Body of pancreas (tissue), 4 donors: Measurements from ENCODE around the gene GPBP1L1. TPM values are rescaled to one million over a fixed set of nuclear protein-coding genes. Genes with fewer than 3 reads are reported as not detected.

Experiments
- ATAC-seq: fragments of 150-250 bp; one replicate; pipeline ENCODE4 v1.9.1; 2016
- DNase-seq, 4 donors: peaks; one replicate each; pipeline ENCODE4 v3.0.0-alpha.2; 2019
- H3K27ac ChIP-seq, 4 donors: fragments of 200-600 bp; sonication (generic); 1 replicate in 3 of 4; 2 replicates in 1 of 4; pipeline versions ENCODE4 v1.5.1 to v1.6.1; 2016 to 2019; ENCODE audit warnings: mild to moderate bottlenecking in 1 of 4, mixed read lengths in 1 of 4, moderate library complexity in 1 of 4
- H3K27me3 ChIP-seq, 2 donors: fragments of 200-600 bp; sonication (generic); one replicate each; pipeline ENCODE4 v1.6.0; 2016; ENCODE audit warnings: mild to moderate bottlenecking in 1 of 2
- H3K36me3 ChIP-seq, 2 donors: fragments of 200-600 bp; sonication (generic); replicated peaks in 1 of 2; 2 replicates each; pipeline ENCODE4 v1.5.1; 2016; ENCODE audit warnings: low read depth in 2 of 2; ENCODE audit not compliant: insufficient read depth in 1 of 2
- H3K4me1 ChIP-seq: fragments of 200-600 bp; sonication (generic); one replicate; pipeline ENCODE4 v1.6.0; 2016
- H3K4me3 ChIP-seq, 2 donors: fragments of 200-600 bp; sonication (generic); 1 replicate in 1 of 2; 2 replicates in 1 of 2; pipeline ENCODE4 v1.5.1; 2016 to 2019
- H3K9me3 ChIP-seq, 3 donors: fragments of 200-600 bp; sonication (generic); 1 replicate in 2 of 3; 2 replicates in 1 of 3; pipeline ENCODE4 v1.5.1; 2016
- POLR2A ChIP-seq, 3 donors: fragments of 450-650 bp; IDR thresholded peaks; one replicate each; pipeline ENCODE4 v1.6.1; 2016; ENCODE audit warnings: antibody characterized with exemption in 3 of 3, mild to moderate bottlenecking in 2 of 3
- WGBS, 2 donors: methylation state at CpG; one replicate each; pipeline ENCODE4 v1.1.5; 2017; 5-methylcytosine and 5-hydroxymethylcytosine counted together
- intact Hi-C: fragments of 100-400 bp; cut with DNase I; formaldehyde crosslinking; loops from one replicate; pipeline ENCODE4 v1.15.1; 2023
- total RNA-seq, 2 donors: library from RNA; depleted of rRNA; stranded (reverse); fragments of >200 nt; gene quantifications; one replicate each; pipeline ENCODE4 v1.1.0, GENCODE V29; 2016
- TF ChIP-seq, protein P1 (sequence below), 7 experiments: fragments of 450-650 bp in 4 of 7; fragments of 200-600 bp in 3 of 7; sonication (generic) in 3 of 7; IDR thresholded peaks; one replicate each; pipeline ENCODE4 v1.5.1; 2016 to 2019; ENCODE audit warnings: antibody characterized with exemption in 7 of 7

The GPBP1L1 gene
- total RNA-seq, 2 donors from 2014 or later = 61.0 to 90.0 TPM

DNA sequence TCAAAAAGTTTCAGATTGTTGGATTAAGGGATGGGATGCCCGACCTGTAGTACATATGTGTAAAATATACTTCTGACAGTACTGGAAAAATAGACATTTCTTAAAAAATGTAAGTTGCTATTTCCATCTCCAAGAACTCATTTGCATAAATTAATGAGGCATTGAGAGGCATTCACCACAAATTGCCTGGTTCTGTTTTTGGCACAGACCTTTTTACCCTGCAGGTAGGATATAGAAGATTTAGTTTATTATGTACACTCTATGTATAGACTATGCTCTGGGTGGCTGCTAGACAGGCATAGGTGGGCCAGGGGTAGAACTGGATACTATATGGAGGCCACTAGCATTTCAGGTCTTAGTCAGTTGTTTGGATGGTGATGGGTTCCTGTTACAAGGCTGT lies 70.4 kb downstream of the GPBP1L1 start:
- TF ChIP-seq, protein P1, sequence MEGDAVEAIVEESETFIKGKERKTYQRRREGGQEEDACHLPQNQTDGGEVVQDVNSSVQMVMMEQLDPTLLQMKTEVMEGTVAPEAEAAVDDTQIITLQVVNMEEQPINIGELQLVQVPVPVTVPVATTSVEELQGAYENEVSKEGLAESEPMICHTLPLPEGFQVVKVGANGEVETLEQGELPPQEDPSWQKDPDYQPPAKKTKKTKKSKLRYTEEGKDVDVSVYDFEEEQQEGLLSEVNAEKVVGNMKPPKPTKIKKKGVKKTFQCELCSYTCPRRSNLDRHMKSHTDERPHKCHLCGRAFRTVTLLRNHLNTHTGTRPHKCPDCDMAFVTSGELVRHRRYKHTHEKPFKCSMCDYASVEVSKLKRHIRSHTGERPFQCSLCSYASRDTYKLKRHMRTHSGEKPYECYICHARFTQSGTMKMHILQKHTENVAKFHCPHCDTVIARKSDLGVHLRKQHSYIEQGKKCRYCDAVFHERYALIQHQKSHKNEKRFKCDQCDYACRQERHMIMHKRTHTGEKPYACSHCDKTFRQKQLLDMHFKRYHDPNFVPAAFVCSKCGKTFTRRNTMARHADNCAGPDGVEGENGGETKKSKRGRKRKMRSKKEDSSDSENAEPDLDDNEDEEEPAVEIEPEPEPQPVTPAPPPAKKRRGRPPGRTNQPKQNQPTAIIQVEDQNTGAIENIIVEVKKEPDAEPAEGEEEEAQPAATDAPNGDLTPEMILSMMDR (IDR thresholded peaks at IDR 0.05) = no peak
- no peak for TF ChIP-seq POLR2A (IDR thresholded peaks at IDR 0.05)
- DNase-seq (no peak), ATAC-seq (no peak)
- 92% methylated on average over 1 of the region's 1 CpG for WGBS, 2 donors
- Histone ChIP-seq H3K27me3 (no peaks in the 10 kb centered on the region), H3K27ac (no peak overlapping the region), H3K4me3 (no peak overlapping the region), H3K4me1 (no peaks in the 10 kb centered on the region), H3K36me3 (peaks cover 0 to 22% of the 10 kb centered on the region in 2 donors), H3K9me3 (no peaks in the 10 kb centered on the region)
- intact Hi-C loops = no loop called here

DNA sequence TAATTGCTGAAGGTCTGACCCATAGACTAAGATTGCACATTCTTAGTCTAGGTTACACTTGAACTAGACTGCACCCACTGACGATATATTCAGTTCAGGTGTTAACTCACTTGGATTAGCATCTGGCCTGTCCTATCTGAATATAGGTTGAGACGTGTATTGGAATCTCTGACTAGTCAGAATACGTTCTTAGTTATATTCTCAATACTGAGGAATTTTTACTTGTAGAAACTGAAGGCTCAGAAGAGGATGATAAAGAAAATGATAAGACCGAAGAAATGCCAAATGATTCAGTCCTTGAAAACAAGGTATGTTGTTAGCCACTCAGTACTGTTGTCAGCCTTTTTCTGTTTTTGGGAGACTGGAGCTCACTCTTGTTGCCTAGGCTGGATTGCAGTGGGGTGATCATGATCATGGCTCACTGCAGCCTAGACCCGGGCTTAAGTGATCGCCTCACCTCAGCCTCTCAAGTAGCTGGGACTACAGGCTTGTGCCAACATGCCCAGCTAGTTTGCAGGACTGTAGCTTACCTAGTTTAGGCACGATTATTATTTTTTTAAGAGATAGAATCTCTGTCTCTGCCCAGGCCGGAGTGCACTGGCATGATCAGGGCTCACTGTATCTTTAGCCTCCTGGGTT lies 73.3 kb downstream of the GPBP1L1 start:
- intact Hi-C loops = no loop called here
- no peak for DNase-seq

DNA sequence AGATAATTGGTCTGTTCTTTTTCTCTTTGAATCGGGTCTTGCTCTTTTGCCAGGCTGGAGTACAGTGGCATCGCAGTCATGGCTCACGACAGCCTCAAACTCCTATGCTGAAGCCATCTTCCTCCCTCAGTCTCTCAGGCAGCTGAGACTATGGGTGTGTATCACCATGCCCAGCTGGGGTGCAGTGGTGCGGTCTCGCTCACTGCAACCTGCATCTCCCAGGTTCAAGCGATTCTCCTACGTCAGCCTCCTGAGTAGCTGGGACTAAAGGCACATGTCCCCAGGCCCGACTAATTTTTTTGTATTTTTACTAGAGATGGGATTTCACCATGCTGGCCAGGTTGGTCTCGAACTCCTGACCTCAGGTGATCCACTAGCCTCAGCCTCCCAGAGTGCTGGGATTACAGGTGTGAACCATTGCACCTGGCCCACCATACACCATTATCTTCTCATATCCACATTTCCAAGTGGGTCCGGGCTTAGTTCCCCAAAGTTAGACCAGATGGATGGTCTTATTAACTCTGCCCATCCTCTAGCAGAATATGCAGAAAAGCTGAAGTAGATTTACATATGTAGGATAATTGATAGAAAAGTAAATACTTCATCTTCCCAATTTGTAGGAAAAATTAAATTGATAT lies 75.6 kb downstream of the GPBP1L1 start:
- Histone ChIP-seq H3K4me1 (no peaks in the 10 kb centered on the region), H3K27me3 (no peaks in the 10 kb centered on the region), H3K36me3 (peaks cover 7 to 13% of the 10 kb centered on the region in 2 donors), H3K9me3 (no peaks in the 10 kb centered on the region), H3K27ac (no peak overlapping the region), H3K4me3 (no peak overlapping the region)
- intact Hi-C loops = no loop called here
- no peak for ATAC-seq
- no peak for DNase-seq
- TF ChIP-seq, protein P1 (IDR thresholded peaks at IDR 0.05) = no peak
- TF ChIP-seq POLR2A (IDR thresholded peaks at IDR 0.05) = no peak
- 92 to 93% methylated on average over 10 of the region's 10 CpGs for WGBS, 2 donors

More for the DNA sequence above, 73.3 kb downstream of the GPBP1L1 start:
- TF ChIP-seq, protein P1 (IDR thresholded peaks at IDR 0.05) = no peak
- no peak for TF ChIP-seq POLR2A (IDR thresholded peaks at IDR 0.05)
- 81 to 87% methylated on average over 8 of the region's 8 CpGs for WGBS, 2 donors
- Histone ChIP-seq H3K4me1 (no peaks in the 10 kb centered on the region), H3K27me3 (no peaks in the 10 kb centered on the region), H3K4me3 (no peak overlapping the region), H3K36me3 (peaks cover 0 to 27% of the 10 kb centered on the region in 2 donors), H3K27ac (no peak overlapping the region), H3K9me3 (no peaks in the 10 kb centered on the region)
- no peak for ATAC-seq

DNA sequence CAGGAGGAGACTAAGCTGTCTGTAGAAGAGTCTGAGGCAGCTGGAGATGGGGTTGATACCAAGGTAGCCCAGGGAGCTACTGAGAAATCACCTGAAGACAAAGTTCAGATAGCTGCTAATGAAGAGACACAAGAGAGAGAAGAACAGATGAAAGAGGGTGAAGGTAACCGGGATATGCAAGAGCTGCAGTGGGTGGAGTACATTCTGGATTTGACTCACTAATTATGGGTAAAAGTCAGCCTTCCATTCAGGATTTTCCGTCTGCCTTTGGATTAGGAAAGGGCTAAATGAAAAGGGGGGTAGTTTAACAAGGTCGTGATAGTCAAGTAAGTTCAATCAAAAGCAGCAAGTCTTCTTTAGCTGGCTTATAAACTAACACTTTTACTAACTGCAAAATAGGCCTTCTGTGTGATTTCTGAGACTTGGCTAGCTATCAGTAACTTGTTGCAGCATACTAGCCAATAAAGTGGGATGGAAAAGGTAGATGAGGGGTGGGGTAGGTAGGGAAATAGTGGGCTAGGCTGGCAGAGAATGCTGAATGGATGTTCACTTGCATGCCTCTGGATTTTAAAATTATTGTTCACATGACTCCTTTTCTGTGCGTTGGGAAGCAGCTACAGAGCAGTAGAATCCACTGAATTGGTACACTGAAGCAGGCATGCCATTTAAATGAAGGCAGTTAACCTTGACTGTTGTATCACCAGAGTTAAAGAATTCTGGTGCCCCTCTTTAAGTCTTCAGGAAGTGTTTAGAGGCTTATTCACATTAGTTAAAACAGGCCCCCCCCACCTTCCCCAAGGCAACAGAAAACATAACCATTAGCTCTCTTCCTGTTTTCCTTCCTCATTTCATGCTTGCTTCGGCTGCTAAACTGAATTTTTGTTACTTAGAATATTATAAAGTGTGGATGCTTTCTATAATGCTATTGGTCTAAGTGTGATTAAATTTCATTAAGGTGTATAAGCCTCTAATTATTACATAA lies 77.9 kb downstream of the GPBP1L1 start:
- WGBS, 2 donors = 79 to 86% methylated on average over 5 of the region's 5 CpGs
- no peaks in the 10 kb centered on the region for H3K9me3 ChIP-seq
- no peak overlapping the region for H3K4me3 ChIP-seq
- no peaks in the 10 kb centered on the region for H3K27me3 ChIP-seq
- no peak for ATAC-seq
- peaks cover 7 to 10% of the 10 kb centered on the region in 2 donors for H3K36me3 ChIP-seq
- H3K27ac ChIP-seq = no peak overlapping the region
- no peak for TF ChIP-seq POLR2A (IDR thresholded peaks at IDR 0.05)
- TF ChIP-seq, protein P1 (IDR thresholded peaks at IDR 0.05) = no peak
- H3K4me1 ChIP-seq = no peaks in the 10 kb centered on the region
- intact Hi-C loops = no loop called here
- no peak for DNase-seq
